ENCODE measurements around the gene PRKCB.

- no peak for TF ChIP-seq CTCF (conservative IDR thresholded peaks at IDR 0.05 in 1 of 2, IDR thresholded peaks at IDR 0.05 in 1 of 2; ENCODE audit: extremely low read depth in 1 of 2, insufficient read depth in 1 of 2, low read depth in 1 of 2, low read length in 2 of 2)
- no peak for TF ChIP-seq EZH2 (IDR thresholded peaks at IDR 0.05; ENCODE audit: borderline replicate concordance, low read length)
Measured at GRCh38 chr16:24174957-24175356, 339.2 kb downstream of the PRKCB start.
